HG02981 (cell line): Measurements from ENCODE around the gene SHC3.

Experiments
- ATAC-seq: cut with Tn5 transposase; IDR thresholded peaks from one replicate; pipeline ENCODE4 v1.9.1; 2021; ENCODE audit warnings: mild to moderate bottlenecking, moderate library complexity; ENCODE audit not compliant: unreplicated experiment

Gene SHC3

GRCh38 chr9:89032173-89032572, 146.4 kb downstream of the SHC3 start:
- ATAC-seq, result no peak

- ATAC-seq, result no peak
Measured at GRCh38 chr9:89029788-89030187, 148.8 kb downstream of the SHC3 start.

GRCh38 chr9:89026876-89027275, 151.7 kb downstream of the SHC3 start:
- no peak for ATAC-seq

GRCh38 chr9:89025553-89025952, 153.1 kb downstream of the SHC3 start:
- ATAC-seq, result no peak

- no peak for ATAC-seq
Measured at GRCh38 chr9:89024727-89025126, 153.9 kb downstream of the SHC3 start.

DNA sequence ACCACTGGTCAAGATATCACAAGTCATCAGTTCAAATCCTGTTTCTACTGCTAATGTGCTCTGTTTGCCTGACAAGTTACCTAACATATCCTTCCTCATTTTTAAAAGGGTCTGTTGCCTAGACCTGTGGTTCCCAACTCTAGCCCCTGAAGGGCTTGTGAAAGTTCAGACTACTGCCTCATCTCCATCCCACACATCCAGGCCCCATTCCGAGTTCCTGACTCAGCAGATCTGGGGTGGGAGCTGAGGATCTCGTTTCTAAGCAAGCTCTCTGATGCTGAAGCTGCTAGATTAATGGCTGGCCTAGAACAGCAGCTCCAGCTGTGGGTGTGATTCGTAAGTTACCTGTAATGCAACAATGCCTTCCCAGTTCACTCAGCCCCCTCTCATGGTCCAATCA, 154.9 kb downstream of the SHC3 start:
- ATAC-seq, result no peak

DNA sequence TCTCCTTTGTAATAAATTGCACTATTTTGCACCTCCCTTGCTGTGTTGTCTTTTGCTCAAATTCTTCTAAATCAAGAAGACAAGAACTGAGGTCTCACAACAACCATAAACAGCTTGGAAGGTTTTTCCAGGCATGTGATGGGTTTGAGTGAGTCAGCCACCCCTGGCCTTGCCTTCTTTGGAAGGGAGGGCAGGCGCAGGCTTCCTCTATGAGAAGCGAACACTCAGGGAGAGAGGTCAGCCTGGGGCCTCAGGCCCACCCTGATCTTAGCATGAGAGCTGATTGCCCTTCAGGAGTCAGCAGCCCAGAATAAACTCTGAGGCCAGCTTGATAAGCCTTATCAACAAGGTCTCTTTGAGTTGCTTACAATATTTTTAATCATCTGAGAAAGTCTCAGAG, 155.7 kb downstream of the SHC3 start:
- no peak for ATAC-seq

- no peak for ATAC-seq
Measured at GRCh38 chr9:89022001-89022759, 156.4 kb downstream of the SHC3 start.

GRCh38 chr9:89021154-89021803, 157.3 kb downstream of the SHC3 start:
- no peak for ATAC-seq

- no peak for ATAC-seq
Measured at GRCh38 chr9:89020754-89021153, 157.9 kb downstream of the SHC3 start.

DNA sequence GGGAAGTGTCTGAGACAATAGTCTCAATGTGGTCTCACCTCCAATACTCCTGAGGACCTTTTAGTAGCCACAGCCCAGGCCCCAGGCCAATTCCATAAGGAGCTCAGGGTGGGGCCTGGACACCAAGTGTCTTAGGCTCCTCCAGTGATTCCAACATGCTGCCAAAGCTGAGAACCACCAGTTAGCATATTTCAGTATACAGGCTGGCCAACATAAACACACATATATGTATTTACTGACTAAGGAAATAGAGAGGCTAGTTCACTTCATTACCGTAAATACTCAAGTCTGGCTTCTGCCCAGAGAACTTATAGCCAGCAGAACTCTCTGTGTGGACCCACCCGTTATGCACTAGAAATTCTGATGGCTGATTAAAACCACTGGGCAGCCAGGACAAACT, 163.3 kb downstream of the SHC3 start:
- ATAC-seq, result no peak

DNA sequence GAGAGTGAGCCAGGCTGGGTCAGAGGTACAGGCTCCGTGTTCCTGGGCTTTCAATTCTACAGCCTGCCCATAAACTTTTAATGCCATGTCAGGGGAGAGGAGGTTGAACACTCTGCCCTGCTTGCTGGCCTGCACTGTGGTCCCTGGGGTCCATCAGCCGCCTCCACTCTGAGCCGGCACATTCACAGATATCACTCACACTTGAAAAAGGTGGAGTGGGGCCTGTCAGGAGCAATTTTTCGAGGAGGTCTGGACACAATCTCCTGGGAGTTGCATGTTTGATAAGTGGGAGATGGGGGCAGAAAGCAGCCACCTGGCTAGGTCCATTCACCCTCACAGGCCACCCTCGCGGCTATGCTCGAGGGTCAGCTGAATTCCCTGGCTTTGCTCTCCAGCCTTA, 164.5 kb downstream of the SHC3 start:
- no peak for ATAC-seq

DNA sequence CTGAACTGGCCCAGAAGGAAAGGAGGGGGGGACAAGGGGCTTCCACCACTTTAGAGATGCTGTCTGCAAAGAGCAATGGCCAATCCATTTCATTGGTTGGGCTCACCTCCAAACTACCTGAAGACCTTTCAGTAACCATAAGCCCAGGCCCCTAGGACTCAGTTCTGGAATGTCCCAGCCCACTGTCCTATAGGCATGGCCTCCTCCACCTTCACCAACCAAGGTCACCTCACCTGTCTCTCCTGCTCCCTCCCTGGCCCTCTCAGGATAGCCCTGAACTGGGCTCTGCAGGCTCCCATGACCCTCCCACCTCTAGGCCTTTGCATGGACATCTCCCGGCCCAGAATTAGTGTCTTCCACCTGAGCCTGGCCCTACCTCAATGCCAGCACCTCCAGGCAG, 165.0 kb downstream of the SHC3 start:
- no peak for ATAC-seq

DNA sequence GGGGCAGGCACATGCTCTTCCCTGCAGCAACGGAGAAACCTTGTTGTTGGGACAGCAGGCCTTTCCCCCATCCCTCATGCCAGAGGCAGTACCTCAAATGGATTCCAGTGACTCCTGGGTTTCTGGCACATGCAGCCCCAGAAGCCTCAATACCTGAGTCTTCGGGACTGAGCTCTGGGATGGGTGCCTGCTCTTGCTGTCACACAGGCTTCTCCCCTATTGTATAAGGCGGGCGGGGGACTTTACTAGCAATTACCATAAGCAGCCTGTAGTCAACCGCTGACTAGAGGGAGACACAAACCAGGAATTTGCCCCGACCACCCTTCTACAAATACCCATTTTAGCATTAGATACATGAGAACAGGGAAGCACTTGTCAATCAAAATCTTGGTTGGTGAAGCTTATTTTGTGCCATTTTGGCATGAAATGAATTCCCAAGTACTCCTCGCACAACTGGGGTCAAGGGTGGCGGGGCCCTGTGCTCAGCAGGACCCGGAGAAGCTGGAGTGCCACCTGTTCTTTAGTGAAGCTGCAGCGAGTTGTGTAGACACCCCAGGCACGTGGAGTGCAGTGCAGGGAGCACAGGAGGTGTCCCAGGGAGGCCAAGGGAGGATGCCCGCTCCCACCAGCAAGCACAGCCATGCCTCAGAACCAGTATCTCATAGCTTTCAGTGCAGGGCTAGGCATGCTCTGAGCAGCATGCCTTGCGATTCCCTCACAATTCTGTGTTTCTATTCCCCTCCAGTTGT, 166.2 kb downstream of the SHC3 start:
- no peak for ATAC-seq

- no peak for ATAC-seq
Measured at GRCh38 chr9:89011683-89012082, 166.9 kb downstream of the SHC3 start.

DNA sequence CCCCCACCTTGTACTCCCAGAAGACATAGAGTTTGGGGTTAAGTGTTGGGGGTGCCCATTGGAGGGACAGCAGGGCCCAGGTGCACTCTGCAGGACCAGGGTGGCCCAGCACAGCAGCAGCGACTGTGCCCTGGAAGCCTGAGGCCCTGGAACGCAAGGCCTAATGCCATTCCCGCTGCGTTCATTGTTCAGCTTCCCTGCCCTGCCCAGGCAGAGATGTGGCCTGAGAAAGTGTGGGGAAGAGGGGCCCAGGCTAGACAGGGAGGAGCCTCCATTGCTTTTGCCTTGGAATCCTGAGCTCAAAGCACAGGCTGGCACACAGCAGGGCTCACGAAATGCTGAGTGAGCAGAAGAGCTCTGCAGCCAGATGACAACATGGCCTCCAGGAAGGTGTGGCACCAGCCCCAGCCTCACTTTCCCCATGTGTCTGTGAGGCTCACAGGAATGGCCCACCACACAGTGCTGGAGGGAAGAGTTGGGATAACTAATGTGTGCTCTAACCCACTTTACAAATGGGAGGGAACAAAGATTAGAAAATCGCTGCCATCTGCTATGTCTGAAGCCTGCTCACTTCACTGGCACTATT, 168.0 kb downstream of the SHC3 start:
- ATAC-seq, result no peak

- ATAC-seq, result no peak
Measured at GRCh38 chr9:89010056-89010455, 168.6 kb downstream of the SHC3 start.

DNA sequence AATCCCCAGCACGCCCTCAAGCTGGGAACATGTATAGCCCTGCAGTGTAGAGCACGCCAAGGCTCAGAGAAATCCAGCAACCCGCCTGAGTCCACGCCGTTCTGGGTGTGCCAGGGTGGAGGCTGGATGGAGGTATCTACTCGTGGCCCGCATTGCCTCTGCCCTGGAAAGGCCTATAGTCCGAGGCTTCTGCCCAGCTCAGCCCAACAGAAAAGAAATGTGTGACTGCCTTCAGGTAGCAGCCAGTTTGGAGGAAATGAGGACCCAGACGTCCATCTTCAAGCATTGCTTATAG, 169.1 kb downstream of the SHC3 start:
- ATAC-seq, result no peak

- ATAC-seq, result no peak
Measured at GRCh38 chr9:89008744-89009545, 169.7 kb downstream of the SHC3 start.

DNA sequence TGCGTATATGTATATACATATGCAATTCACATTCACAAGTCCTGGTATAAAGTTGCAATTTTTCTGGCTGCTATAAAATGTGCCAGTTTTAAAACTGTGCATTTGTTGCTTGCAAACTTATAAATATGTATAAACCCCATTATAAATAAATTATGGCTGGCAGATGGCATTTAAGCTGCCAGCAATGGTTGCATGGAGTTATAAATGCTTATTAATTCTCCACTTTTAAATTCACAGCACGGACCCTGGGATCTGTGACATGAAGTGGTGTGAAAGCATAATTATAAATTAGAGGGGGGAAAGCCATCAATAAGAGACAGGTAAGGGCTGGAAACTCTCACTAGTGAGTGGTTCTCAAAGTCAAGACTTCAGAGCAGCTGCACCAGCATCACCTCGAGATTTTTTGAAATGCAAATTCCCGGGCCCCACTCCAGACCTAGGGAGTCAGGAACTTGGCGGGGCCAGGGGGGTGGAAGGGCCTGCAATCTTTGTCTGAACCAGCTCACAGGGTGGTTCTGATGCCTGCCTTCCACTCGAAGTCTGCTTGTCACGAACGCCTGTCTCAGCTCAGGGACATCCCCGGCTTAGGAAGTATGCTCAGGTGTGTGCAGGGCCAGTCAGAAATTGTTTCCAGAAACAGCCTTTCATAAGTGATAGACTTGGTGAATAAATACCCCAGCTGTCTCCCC, 170.4 kb downstream of the SHC3 start:
- ATAC-seq, result no peak
